HepG2 (cell line): ENCODE measurements around the gene MYL12B. TPM values are rescaled to one million over a fixed set of nuclear protein-coding genes. Genes with fewer than 3 reads are reported as not detected.

Experiments used
- ARNTL ChIP-seq: sonication (generic); formaldehyde crosslinking; IDR thresholded peaks from 2 replicates; pipeline ENCODE4 v1.4.0; 2020; ENCODE audit warnings: mild to moderate bottlenecking, missing genetic modification reagents
- ATF1 ChIP-seq: IDR thresholded peaks from 2 replicates; pipeline ENCODE4 v1.6.1; 2016; ENCODE audit warnings: mild to moderate bottlenecking, control low read depth
- FOXK2 ChIP-seq: fragments of 450-650 bp; IDR thresholded peaks from 2 replicates; pipeline ENCODE4 v1.6.1; 2016
- HDAC6 ChIP-seq: fragments of 200-600 bp; sonication (generic); IDR thresholded peaks from 2 replicates; pipeline ENCODE4 v1.7.0; 2017; ENCODE audit warnings: mild to moderate bottlenecking, antibody characterized with exemption, low read length, low read depth
- IRF2 ChIP-seq: IDR thresholded peaks from 2 replicates; pipeline ENCODE4 v1.6.1; 2018; ENCODE audit warnings: missing genetic modification reagents, missing compliant biosample characterization
- KDM3A ChIP-seq: IDR thresholded peaks from 2 replicates; pipeline ENCODE4 v1.6.1; 2018; ENCODE audit warnings: low read depth, missing compliant biosample characterization
- NFE2L1 ChIP-seq: sonication (generic); formaldehyde crosslinking; IDR thresholded peaks from 2 replicates; pipeline ENCODE4 v1.4.0; 2020; ENCODE audit warnings: missing genetic modification reagents, mild to moderate bottlenecking, borderline replicate concordance
- POLR2AphosphoS5 ChIP-seq: IDR thresholded peaks from 2 replicates; pipeline ENCODE4 v1.6.1; 2012; ENCODE audit warnings: low read depth, low read length
- REXO4 ChIP-seq: sonication (generic); formaldehyde crosslinking; IDR thresholded peaks from 2 replicates; pipeline ENCODE4 v1.8.0; 2022; ENCODE audit warnings: missing genetic modification reagents, mild to moderate bottlenecking, borderline replicate concordance
- SNAPC2 ChIP-seq: sonication (generic); formaldehyde crosslinking; IDR thresholded peaks from 2 replicates; pipeline ENCODE4 v1.8.1; 2022; ENCODE audit warnings: mild to moderate bottlenecking, missing genetic modification reagents
- TBP ChIP-seq: sonication (generic); formaldehyde crosslinking; IDR thresholded peaks from 2 replicates; pipeline ENCODE4 v1.5.0; 2020; ENCODE audit warnings: missing genetic modification reagents
- TEAD2 ChIP-seq: sonication (generic); formaldehyde crosslinking; IDR thresholded peaks from 2 replicates; pipeline ENCODE4 v1.9.0; 2021; ENCODE audit warnings: missing genetic modification reagents
- TMF1 ChIP-seq: sonication (generic); formaldehyde crosslinking; IDR thresholded peaks from 2 replicates; pipeline ENCODE4 v1.8.1; 2022; ENCODE audit warnings: low read depth, missing genetic modification reagents
- ZBTB7A ChIP-seq: sonication (generic); formaldehyde crosslinking; IDR thresholded peaks from 2 replicates; pipeline ENCODE4 v1.8.0; 2022; ENCODE audit warnings: mild to moderate bottlenecking, missing genetic modification reagents
- ZFAT ChIP-seq: sonication (generic); formaldehyde crosslinking; conservative IDR thresholded peaks from 2 replicates; pipeline ENCODE4 v1.8.1; 2023; ENCODE audit warnings: missing genetic modification reagents, inconsistent platforms
- ZFP36 ChIP-seq: fragments of 150-350 bp; IDR thresholded peaks from 2 replicates; pipeline ENCODE4 v1.6.1; 2018; ENCODE audit warnings: borderline replicate concordance, low read length, low read depth; ENCODE audit not compliant: partially characterized antibody
- ZNF10 ChIP-seq: sonication (generic); formaldehyde crosslinking; IDR thresholded peaks from 2 replicates; pipeline ENCODE4 v1.4.0; 2020; ENCODE audit warnings: mild to moderate bottlenecking, low read depth, missing genetic modification reagents, borderline replicate concordance
- ZNF263 ChIP-seq: sonication (generic); formaldehyde crosslinking; IDR thresholded peaks from 2 replicates; pipeline ENCODE4 v1.4.0; 2020; ENCODE audit warnings: missing genetic modification reagents
- ZNF329 ChIP-seq: sonication (generic); formaldehyde crosslinking; IDR thresholded peaks from 2 replicates; pipeline ENCODE4 v1.9.0; 2021; ENCODE audit warnings: low read depth, mild to moderate bottlenecking, missing genetic modification reagents
- ZNF44 ChIP-seq: sonication (generic); formaldehyde crosslinking; IDR thresholded peaks from 2 replicates; pipeline ENCODE4 v1.5.1; 2020; ENCODE audit warnings: mild to moderate bottlenecking, missing genetic modification reagents
- ZSCAN20 ChIP-seq: sonication (generic); formaldehyde crosslinking; IDR thresholded peaks from 2 replicates; pipeline ENCODE4 v1.4.0; 2020; ENCODE audit warnings: missing genetic modification reagents, mild to moderate bottlenecking, borderline replicate concordance
- polyA plus RNA-seq, 8 experiments: library from polyadenylated mRNA; depleted of rRNA in 3 of 8; stranded (reverse) in 7 of 8; unstranded in 1 of 8; fragments of >200 nt; fragmentation: Illumina TruSeq in 4 of 8; extraction: Trizol in 4 of 8; gene quantifications; 2 replicates each; pipeline versions ENCODE4 v1.2.1 to v1.2.3, GENCODE V29; 2011 to 2016; ENCODE audit warnings: low read depth in 4 of 8, missing spikeins in 1 of 8, mixed read lengths in 1 of 8; ENCODE audit not compliant: insufficient read depth in 1 of 8
- total RNA-seq, 5 experiments: library from RNA; depleted of rRNA; stranded (reverse); fragments of >200 nt; fragmentation: Illumina TruSeq; extraction: Trizol; gene quantifications; 2 replicates each; pipeline ENCODE4 v1.2.3, GENCODE V29; 2016; ENCODE audit warnings: low read depth in 1 of 5
- TF ChIP-seq, protein P1 (sequence below), 2 experiments: sonication (generic) in 1 of 2; formaldehyde crosslinking in 1 of 2; IDR thresholded peaks; 2 replicates each; pipeline versions ENCODE4 v1.4.0 to v1.6.1; 2018 to 2020; ENCODE audit warnings: missing genetic modification reagents in 2 of 2, borderline replicate concordance in 1 of 2, low read depth in 1 of 2, mild to moderate bottlenecking in 1 of 2, missing biosample characterization in 1 of 2
- TF ChIP-seq, protein P2 (sequence below): sonication (generic); formaldehyde crosslinking; IDR thresholded peaks from 2 replicates; pipeline ENCODE4 v1.8.1; 2023; ENCODE audit warnings: mild to moderate bottlenecking, missing genetic modification reagents
- TF ChIP-seq, protein P3 (sequence below), 2 experiments: sonication (generic) in 1 of 2; formaldehyde crosslinking in 1 of 2; IDR thresholded peaks; 2 replicates each; pipeline versions ENCODE4 v1.5.1 to v1.6.1; 2011 to 2020; ENCODE audit warnings: borderline replicate concordance in 1 of 2, low read depth in 1 of 2, low read length in 1 of 2, mild to moderate bottlenecking in 1 of 2, missing genetic modification reagents in 1 of 2, moderate library complexity in 1 of 2
- TF ChIP-seq, protein P4 (sequence below): sonication (generic); formaldehyde crosslinking; IDR thresholded peaks from 2 replicates; pipeline ENCODE4 v1.9.0; 2021; ENCODE audit warnings: missing genetic modification reagents, mild to moderate bottlenecking, borderline replicate concordance

Gene MYL12B
- total and polyA plus RNA-seq, 2 of the 13 experiments (the other 11 are each of a cell fraction or from before 2014, with no cell fraction given): 265 to 340 TPM

DNA sequence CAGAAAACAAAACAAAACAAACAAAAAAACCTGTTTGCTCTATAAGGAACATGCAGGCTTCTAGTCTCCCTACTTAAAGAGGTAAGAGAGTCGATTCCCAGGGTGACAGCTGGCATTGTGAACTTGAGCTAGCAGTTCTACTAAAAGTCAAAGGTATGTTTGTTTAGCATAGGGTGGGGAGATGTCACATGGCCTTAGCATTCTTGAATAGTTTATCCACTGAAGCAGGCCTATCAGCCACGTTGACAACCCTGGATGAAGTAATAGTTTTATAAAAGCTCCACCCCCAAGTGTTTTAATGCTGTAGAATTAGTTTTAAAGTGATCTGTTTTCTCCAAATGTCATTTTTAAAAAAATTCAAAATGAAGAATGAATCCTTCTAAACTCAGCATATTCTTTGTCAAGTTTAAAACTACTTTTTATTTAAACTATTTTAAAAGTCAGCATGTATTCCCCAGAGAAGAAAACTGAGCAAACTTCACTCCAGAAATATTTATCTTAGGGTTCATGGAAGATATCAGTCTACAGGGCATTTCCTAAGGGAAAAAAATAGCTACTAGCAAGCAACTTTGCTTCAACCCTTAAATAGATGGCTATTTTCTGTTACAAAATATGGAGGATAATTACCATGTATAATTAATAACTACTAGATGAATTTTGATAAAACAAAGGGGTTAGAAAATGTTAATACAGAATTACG lies 43.8 kb upstream of the MYL12B start (continued):
- TF ChIP-seq, protein P1, sequence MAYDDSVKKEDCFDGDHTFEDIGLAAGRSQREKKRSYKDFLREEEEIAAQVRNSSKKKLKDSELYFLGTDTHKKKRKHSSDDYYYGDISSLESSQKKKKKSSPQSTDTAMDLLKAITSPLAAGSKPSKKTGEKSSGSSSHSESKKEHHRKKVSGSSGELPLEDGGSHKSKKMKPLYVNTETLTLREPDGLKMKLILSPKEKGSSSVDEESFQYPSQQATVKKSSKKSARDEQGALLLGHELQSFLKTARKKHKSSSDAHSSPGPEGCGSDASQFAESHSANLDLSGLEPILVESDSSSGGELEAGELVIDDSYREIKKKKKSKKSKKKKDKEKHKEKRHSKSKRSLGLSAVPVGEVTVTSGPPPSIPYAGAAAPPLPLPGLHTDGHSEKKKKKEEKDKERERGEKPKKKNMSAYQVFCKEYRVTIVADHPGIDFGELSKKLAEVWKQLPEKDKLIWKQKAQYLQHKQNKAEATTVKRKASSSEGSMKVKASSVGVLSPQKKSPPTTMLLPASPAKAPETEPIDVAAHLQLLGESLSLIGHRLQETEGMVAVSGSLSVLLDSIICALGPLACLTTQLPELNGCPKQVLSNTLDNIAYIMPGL (CRISPR knock-in tag; IDR thresholded peaks at IDR 0.05; ENCODE audit: borderline replicate concordance in 1 of 2, low read depth in 1 of 2): no peak
- TF ChIP-seq ZNF44 (CRISPR knock-in tag) (no peak), NFE2L1 (CRISPR knock-in tag) (no peak), ATF1 (no peak; the same call in 1 of the 2 replicates), FOXK2 (no peak), ZBTB7A (CRISPR knock-in tag) (no peak), ZNF263 (CRISPR knock-in tag) (no peak), TMF1 (CRISPR knock-in tag) (no peak), IRF2 (CRISPR knock-in tag) (0 out of 2 replicates have a peak, but pooled peaks have one; percentile 46), ZFAT (CRISPR knock-in tag) (no peak), POLR2AphosphoS5 (0 out of 2 replicates have a peak, but pooled peaks have one; percentile 24), KDM3A (CRISPR knock-in tag) (no peak), HDAC6 (no peak), TBP (CRISPR knock-in tag) (no peak), ARNTL (peak; percentile 96), ZNF329 (CRISPR knock-in tag) (no peak), ZSCAN20 (CRISPR knock-in tag) (no peak), TEAD2 (no peak), ZFP36 (no peak), REXO4 (no peak), SNAPC2 (CRISPR knock-in tag) (no peak), ZNF10 (no peak)
- TF ChIP-seq, protein P2, sequence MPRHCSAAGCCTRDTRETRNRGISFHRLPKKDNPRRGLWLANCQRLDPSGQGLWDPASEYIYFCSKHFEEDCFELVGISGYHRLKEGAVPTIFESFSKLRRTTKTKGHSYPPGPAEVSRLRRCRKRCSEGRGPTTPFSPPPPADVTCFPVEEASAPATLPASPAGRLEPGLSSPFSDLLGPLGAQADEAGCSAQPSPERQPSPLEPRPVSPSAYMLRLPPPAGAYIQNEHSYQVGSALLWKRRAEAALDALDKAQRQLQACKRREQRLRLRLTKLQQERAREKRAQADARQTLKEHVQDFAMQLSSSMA (CRISPR knock-in tag): no peak
- TF ChIP-seq, protein P3, sequence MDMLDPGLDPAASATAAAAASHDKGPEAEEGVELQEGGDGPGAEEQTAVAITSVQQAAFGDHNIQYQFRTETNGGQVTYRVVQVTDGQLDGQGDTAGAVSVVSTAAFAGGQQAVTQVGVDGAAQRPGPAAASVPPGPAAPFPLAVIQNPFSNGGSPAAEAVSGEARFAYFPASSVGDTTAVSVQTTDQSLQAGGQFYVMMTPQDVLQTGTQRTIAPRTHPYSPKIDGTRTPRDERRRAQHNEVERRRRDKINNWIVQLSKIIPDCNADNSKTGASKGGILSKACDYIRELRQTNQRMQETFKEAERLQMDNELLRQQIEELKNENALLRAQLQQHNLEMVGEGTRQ (IDR thresholded peaks at IDR 0.05; ENCODE audit: low read depth, low read length): peak; percentile 81
- TF ChIP-seq, protein P3 (CRISPR knock-in tag; IDR thresholded peaks at IDR 0.05; ENCODE audit: borderline replicate concordance): peak; percentile 84; the same call in 1 of the 2 replicates
- TF ChIP-seq, protein P4, sequence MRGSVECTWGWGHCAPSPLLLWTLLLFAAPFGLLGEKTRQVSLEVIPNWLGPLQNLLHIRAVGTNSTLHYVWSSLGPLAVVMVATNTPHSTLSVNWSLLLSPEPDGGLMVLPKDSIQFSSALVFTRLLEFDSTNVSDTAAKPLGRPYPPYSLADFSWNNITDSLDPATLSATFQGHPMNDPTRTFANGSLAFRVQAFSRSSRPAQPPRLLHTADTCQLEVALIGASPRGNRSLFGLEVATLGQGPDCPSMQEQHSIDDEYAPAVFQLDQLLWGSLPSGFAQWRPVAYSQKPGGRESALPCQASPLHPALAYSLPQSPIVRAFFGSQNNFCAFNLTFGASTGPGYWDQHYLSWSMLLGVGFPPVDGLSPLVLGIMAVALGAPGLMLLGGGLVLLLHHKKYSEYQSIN (CRISPR knock-in tag): no peak
